Stimulated activated CD8-positive, alpha-beta memory T cell treated with anti-CD3 and anti-CD28 coated beads, Interleukin-4, amount 100 ng/mL, for 4 hours (primary cell): Measurements from ENCODE around the gene PRPF8.
A peak's percentile ranks its signal among the peaks of the same experiment; 100 is the strongest.

Source experiments
- DNase-seq, 2 donors: peaks; one replicate each; pipeline ENCODE4 v3.0.0-alpha.2; 2020; ENCODE audit warnings: low read depth in 2 of 2, low spot score in 1 of 2

The PRPF8 gene

GRCh38 chr17:1627982-1628855 lies 56.4 kb downstream of the PRPF8 start, which contains the start of gene SLC43A2:
Gene SLC43A2 (minus strand): TSS chr17:1628834. CDS start chr17:1627874, 960 bp downstream.
- DNase-seq: peak; percentile 33 to 59

- no peak for DNase-seq
These were observed 57.3 kb downstream of the PRPF8 start for GRCh38 chr17:1627182-1627981.

- no peak for DNase-seq
These were observed 58.3 kb downstream of the PRPF8 start for GRCh38 chr17:1626333-1626732.

- no peak for DNase-seq
These were observed 59.1 kb downstream of the PRPF8 start for GRCh38 chr17:1625581-1625980.

- DNase-seq: no peak
These were observed 59.6 kb downstream of the PRPF8 start for GRCh38 chr17:1625053-1625452.

- DNase-seq: no peak
These were observed 60.0 kb downstream of the PRPF8 start for GRCh38 chr17:1624650-1625049.

- no peak for DNase-seq
These were observed 61.5 kb downstream of the PRPF8 start for GRCh38 chr17:1623057-1623630.

GRCh38 chr17:1621273-1621954 lies 63.3 kb downstream of the PRPF8 start:
- DNase-seq: no peak

- DNase-seq: no peak
These were observed 64.2 kb downstream of the PRPF8 start for GRCh38 chr17:1620486-1620885.

- no peak for DNase-seq
These were observed 67.0 kb downstream of the PRPF8 start for GRCh38 chr17:1617620-1618174.

GRCh38 chr17:1616101-1616500 lies 68.6 kb downstream of the PRPF8 start:
- no peak for DNase-seq

- DNase-seq: no peak
These were observed 72.3 kb downstream of the PRPF8 start for GRCh38 chr17:1612400-1612799.

- no peak for DNase-seq
These were observed 73.0 kb downstream of the PRPF8 start for GRCh38 chr17:1611715-1612114.

- DNase-seq: no peak
These were observed 76.0 kb downstream of the PRPF8 start for GRCh38 chr17:1608676-1609075.

- no peak for DNase-seq
These were observed 76.7 kb downstream of the PRPF8 start for GRCh38 chr17:1607971-1608320.

- no peak for DNase-seq
These were observed 78.2 kb downstream of the PRPF8 start for GRCh38 chr17:1606352-1606985.

GRCh38 chr17:1605681-1606351 lies 78.9 kb downstream of the PRPF8 start:
- DNase-seq: no peak

- no peak for DNase-seq
These were observed 79.7 kb downstream of the PRPF8 start for GRCh38 chr17:1604831-1605528.

- no peak for DNase-seq
These were observed 83.1 kb downstream of the PRPF8 start for GRCh38 chr17:1601571-1601970.
